Bronchial epithelial cell (primary cell): ENCODE measurements around the gene SRC. TPM values are rescaled to one million over a fixed set of nuclear protein-coding genes. Genes with fewer than 3 reads are reported as not detected.

ENCODE experiments used
- DNase-seq: peaks from one replicate; pipeline ENCODE4 v3.0.0-alpha.2; 2010; ENCODE audit warnings: low read depth
- FAIRE-seq: peaks from 2 replicates; lab custom pipeline; 2011; peaks lifted over from hg19 to GRCh38; lab: Jason Lieb, UNC
- H3K27me3 ChIP-seq: 2 replicates; pipeline ENCODE4 v1.5.1; 2011; ENCODE audit warnings: low read length; ENCODE audit not compliant: control insufficient read depth, insufficient read depth
- H3K36me3 ChIP-seq: 2 replicates; pipeline ENCODE4 v1.5.1; 2011; ENCODE audit warnings: low read length; ENCODE audit not compliant: control insufficient read depth, insufficient read depth
- H3K4me3 ChIP-seq: 2 replicates; pipeline ENCODE4 v1.5.1; 2011; ENCODE audit warnings: mild to moderate bottlenecking, low read depth, low read length, control low read depth
- CTCF ChIP-seq: IDR thresholded peaks from 2 replicates; pipeline ENCODE4 v1.5.1; 2011; ENCODE audit warnings: mild to moderate bottlenecking, moderate library complexity, low read length, control low read depth, inconsistent platforms; ENCODE audit not compliant: insufficient read depth, severe bottlenecking
- total RNA-seq: library from RNA; depleted of rRNA; stranded (reverse); fragments of >200 nt; gene quantifications from 2 replicates; pipeline ENCODE4 v1.2.1, GENCODE V29; 2014

SRC gene
- total RNA-seq, 1 donor from 2014 or later = 16.6 TPM

DNA sequence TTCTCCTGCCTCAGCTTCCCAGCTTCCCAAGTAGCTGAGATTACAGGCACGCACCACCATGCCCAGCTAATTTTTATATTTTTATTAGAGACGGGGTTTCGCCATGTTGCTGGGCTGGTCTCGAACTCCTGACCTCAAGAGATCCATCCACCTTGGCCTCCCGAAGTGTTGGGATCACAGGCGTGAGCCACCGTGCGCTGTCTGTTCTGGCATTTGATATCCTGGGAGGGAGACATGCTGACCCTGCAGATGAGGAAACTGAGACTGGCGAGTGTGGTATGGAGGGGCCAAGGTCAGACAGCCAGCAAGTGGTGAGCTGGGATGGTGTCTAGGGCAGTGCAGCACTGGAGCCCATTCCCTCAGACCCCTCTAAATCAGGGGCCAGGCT, 44.6 kb downstream of the SRC start:
- FAIRE-seq = no peak
- Histone ChIP-seq H3K27me3 (no peaks in the 10 kb centered on the region), H3K4me3 (no peak overlapping the region), H3K36me3 (peaks cover 31% of the 10 kb centered on the region)
- no peak for DNase-seq
- TF ChIP-seq CTCF = no peak

DNA sequence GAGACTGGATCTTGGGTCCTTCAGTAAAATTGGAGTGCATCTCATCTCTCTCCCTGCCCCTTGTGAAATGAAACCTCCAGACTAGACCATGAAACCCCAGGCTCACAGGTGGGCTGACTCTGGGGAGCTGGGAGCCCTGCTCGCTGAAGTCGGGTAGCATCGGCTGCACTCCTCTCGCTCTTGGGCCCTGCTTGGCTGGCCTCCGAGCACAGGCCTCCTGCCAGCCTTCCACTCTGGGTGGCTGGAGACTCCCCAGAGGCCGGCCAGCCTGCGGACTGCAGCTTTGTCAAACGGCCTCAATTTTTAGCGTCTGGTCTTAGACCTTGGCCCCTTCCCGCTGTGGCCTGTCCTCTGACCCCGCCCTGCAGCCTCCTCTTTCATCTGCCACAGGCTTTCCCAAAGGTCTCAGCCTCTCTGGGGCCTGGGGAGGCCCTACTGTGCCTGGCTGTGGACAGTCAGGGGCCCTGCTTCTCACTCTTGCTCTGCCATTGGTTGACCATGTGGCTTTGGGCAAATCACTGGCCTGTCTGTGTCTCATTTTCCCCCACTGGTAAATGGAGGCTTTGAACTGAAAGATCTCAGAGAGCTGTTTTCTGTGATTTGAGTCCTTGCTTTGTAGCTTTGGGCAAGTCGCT, 45.1 kb downstream of the SRC start:
- DNase-seq = no peak
- Histone ChIP-seq H3K4me3 (no peak overlapping the region), H3K36me3 (peaks cover 26% of the 10 kb centered on the region), H3K27me3 (no peaks in the 10 kb centered on the region)
- no peak for FAIRE-seq
- no peak for TF ChIP-seq CTCF

DNA sequence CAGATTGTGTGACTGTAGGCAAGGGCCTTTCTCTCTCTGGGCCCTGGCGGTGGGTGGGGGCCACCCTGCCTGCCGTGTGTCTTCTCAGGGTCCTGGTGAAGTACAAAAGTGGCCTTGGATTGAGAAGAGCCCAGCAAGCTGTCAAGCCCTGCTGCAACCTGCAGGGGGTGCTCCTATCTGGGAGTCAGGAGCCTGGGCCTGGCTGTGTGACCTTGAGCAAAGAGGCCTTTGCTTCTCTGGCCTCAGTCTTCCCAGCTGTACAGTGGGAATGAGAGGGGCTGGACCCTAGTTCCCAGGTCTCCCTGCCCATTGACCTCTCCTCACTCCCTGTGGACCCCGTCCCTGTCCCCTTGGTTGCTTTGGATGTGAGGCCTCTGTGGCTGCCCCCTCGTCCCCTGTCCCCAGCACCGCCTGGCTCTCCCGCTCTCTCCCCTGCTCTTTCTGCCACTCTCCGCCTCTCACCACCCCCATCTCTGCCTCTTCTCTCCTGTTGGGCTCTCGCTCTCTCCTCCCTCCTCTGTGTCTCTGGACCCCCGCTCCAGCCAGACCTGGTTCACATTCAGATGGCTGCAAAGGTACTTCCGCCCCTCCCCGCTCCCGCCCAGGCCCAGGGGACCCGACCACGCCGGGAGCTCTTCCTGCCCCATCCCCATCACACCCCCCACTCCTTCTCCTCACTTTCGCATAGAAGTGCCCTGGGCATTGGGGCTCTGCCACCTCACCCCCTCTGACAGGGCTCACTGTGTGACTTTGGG, 46.7 kb downstream of the SRC start:
- Histone ChIP-seq H3K4me3 (no peak overlapping the region), H3K36me3 (peaks cover 30% of the 10 kb centered on the region), H3K27me3 (no peaks in the 10 kb centered on the region)
- DNase-seq = no peak
- no peak for FAIRE-seq
- TF ChIP-seq CTCF = peak; percentile 34

DNA sequence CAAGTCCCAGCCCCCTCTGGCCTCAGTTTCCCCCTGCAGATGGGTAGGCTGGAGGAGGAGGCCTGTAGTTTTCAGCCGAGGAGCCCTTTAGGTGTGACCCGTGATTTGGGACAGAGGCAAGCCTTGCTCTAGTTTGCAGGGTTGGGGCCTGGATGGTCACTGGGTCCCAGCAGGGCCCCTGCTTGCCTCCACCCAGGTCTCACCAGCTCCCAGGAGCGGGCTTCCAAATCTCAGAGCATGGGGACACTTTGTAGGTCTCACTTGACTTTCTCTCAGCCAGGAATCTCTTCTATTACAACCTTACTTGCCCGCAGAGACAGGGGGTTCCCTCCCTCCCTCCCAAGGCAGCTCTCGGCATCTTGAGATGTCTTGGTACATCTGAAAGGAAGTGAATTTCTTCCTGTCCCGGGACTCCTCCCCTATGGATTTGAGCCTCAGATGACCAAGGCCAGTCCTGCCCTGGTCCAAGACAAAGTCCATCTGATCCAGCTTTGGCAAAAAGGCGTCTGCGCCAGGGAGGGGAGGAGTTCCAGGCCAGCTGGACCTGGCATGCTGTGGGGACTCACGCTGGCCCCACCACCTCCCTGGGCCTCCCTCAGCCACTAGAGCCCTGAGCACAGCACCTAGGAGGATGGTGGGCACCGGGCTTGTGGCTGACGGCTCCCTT, 47.4 kb downstream of the SRC start:
- no peak for TF ChIP-seq CTCF
- DNase-seq = no peak
- Histone ChIP-seq H3K4me3 (no peak overlapping the region), H3K27me3 (no peaks in the 10 kb centered on the region), H3K36me3 (peaks cover 34% of the 10 kb centered on the region)
- no peak for FAIRE-seq

DNA sequence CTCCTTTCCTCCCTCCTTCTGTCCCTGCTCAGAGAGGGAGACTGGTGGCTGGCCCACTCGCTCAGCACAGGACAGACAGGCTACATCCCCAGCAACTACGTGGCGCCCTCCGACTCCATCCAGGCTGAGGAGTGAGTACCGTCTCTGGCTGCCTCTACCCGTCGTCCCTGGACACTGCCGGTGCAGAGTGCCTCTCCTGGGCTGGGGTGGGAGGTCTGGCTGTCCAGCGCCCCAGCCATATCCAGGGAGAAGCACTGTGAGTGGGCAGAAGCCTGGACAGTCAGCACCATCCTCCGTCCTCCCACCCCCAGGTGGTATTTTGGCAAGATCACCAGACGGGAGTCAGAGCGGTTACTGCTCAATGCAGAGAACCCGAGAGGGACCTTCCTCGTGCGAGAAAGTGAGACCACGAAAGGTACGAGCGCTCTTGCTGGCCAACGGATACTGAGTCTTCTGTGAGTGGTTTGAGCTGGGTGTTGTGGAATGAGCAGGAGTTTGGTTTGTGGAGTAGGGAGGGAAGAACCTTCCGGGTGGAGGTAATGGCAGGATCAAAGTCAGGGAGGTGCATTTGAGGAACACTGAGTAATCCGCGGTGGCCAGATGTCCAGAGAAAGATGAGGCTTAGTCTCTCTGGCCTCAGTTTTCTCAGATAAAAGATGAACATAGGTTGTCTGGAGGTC, 48.1 kb downstream of the SRC start:
- Histone ChIP-seq H3K27me3 (no peaks in the 10 kb centered on the region), H3K4me3 (no peak overlapping the region), H3K36me3 (peaks cover 37% of the 10 kb centered on the region)
- FAIRE-seq (peak; percentile 79), DNase-seq (no peak)
- TF ChIP-seq CTCF = no peak
